Epithelial cell of proximal tubule (primary cell): ENCODE results near the gene COX7B. TPM values are rescaled to one million over a fixed set of nuclear protein-coding genes. Genes with fewer than 3 reads are reported as not detected.

Experiments used
- DNase-seq: peaks from one replicate; pipeline ENCODE4 v3.0.0-alpha.2; 2011; ENCODE audit warnings: low read depth
- H3K4me3 ChIP-seq: 2 replicates; pipeline ENCODE4 v1.5.1; 2011; ENCODE audit warnings: low read depth, mild to moderate bottlenecking, low read length
- CTCF ChIP-seq: conservative IDR thresholded peaks from 2 replicates; pipeline ENCODE4 v1.5.1; 2012; ENCODE audit warnings: low read depth, mild to moderate bottlenecking, low read length
- total RNA-seq: library from RNA; depleted of rRNA; stranded (reverse); fragments of >200 nt; gene quantifications from 2 replicates; pipeline ENCODE4 v1.2.3, GENCODE V29; 2015

COX7B gene
- total RNA-seq, 1 donor from 2014 or later: 410 TPM

GRCh38 chrX:77945910-77946545, 46.8 kb downstream of the COX7B start:
- no peak for TF ChIP-seq CTCF
- DNase-seq: no peak
- no peak overlapping the region for H3K4me3 ChIP-seq

- no peak overlapping the region for H3K4me3 ChIP-seq
- TF ChIP-seq CTCF: no peak
- no peak for DNase-seq
Observed at GRCh38 chrX:77946571-77946970, 47.3 kb downstream of the COX7B start.

- TF ChIP-seq CTCF: no peak
- no peak for DNase-seq
- H3K4me3 ChIP-seq: no peak overlapping the region
Observed at GRCh38 chrX:77949840-77950239, 50.6 kb downstream of the COX7B start.

GRCh38 chrX:77952173-77952572, 52.9 kb downstream of the COX7B start:
- no peak for TF ChIP-seq CTCF
- DNase-seq: no peak
- H3K4me3 ChIP-seq: no peak overlapping the region

- TF ChIP-seq CTCF: no peak
- no peak for DNase-seq
- no peak overlapping the region for H3K4me3 ChIP-seq
Observed at GRCh38 chrX:77953302-77953701, 54.0 kb downstream of the COX7B start.

GRCh38 chrX:77953708-77954107, 54.4 kb downstream of the COX7B start:
- no peak overlapping the region for H3K4me3 ChIP-seq
- DNase-seq: no peak
- TF ChIP-seq CTCF: no peak

Other genes with a start within 250 kb of the COX7B start
- gene ATRX, start 113.3 kb upstream of the COX7B start, total RNA-seq: 32.2 and 35.3 TPM in 2 replicates
- gene MAGT1, start 4.0 kb upstream of the COX7B start, total RNA-seq: 40.5 and 61.6 TPM in 2 replicates
- gene ATP7A, start 11.2 kb downstream of the COX7B start, total RNA-seq: 2.4 and 3.9 TPM in 2 replicates
- 0.52 TPM in 1 of 2 replicates, not detected in the other for gene PGAM4, start 70.2 kb downstream of the COX7B start, total RNA-seq
- 323 and 729 TPM in 2 replicates for gene PGK1, start 204.8 kb downstream of the COX7B start, total RNA-seq
- 18.6 and 65.7 TPM in 2 replicates for gene TAF9B, start 240.2 kb downstream of the COX7B start, total RNA-seq